Keratinocyte (primary cell): ENCODE data around the gene YIPF1.

Experiments used
- EZH2 ChIP-seq: IDR thresholded peaks from one replicate; pipeline ENCODE4 v1.6.1; 2012; ENCODE audit warnings: inconsistent platforms, mild to moderate bottlenecking, low read length, moderate library complexity
- TF ChIP-seq, protein P1 (sequence below), 3 experiments: IDR thresholded peaks in 1 of 3; conservative IDR thresholded peaks in 1 of 3; optimal IDR thresholded peaks in 1 of 3; 2 replicates in 2 of 3; 3 replicates in 1 of 3; pipeline versions ENCODE3 to v1.5.1; 2011; ENCODE audit warnings: low read length in 3 of 3, mild to moderate bottlenecking in 3 of 3, moderate library complexity in 2 of 3, control low read depth in 1 of 3, inconsistent platforms in 1 of 3; ENCODE audit not compliant: insufficient read depth in 2 of 3; ENCODE audit errors: extremely low read depth in 1 of 3

DNA sequence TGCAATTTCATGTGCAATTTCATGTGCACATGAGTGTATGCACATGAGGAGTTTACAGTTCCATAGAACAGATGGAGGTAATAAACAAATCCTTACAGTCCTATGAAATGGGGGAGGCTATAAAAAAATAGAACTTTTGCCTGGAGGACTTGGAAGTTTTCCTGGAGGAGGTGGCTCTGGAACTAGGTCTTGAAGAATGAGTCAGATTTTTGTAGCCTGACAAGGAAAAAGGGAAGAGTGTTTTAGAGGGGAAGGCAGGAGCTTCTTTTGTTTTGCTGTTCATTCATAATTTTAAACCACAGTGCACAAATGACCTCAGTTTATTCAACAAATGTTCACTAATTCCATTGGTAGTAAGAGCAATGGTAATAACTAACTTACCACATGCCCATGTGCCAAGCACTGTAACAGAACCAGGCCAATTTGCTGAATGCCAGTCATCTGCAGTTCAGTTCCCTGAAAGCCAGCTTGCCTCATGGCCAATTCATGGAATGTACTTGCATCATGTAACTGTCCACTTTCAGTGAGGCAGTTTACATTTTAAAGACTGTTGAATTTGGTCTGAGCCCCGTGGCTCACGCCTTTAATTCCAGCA is 7.1 kb upstream of the YIPF1 start:
- TF ChIP-seq, protein P1, sequence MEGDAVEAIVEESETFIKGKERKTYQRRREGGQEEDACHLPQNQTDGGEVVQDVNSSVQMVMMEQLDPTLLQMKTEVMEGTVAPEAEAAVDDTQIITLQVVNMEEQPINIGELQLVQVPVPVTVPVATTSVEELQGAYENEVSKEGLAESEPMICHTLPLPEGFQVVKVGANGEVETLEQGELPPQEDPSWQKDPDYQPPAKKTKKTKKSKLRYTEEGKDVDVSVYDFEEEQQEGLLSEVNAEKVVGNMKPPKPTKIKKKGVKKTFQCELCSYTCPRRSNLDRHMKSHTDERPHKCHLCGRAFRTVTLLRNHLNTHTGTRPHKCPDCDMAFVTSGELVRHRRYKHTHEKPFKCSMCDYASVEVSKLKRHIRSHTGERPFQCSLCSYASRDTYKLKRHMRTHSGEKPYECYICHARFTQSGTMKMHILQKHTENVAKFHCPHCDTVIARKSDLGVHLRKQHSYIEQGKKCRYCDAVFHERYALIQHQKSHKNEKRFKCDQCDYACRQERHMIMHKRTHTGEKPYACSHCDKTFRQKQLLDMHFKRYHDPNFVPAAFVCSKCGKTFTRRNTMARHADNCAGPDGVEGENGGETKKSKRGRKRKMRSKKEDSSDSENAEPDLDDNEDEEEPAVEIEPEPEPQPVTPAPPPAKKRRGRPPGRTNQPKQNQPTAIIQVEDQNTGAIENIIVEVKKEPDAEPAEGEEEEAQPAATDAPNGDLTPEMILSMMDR (optimal IDR thresholded peaks at IDR 0.05 in 1 of 3, IDR thresholded peaks at IDR 0.05 in 1 of 3, conservative IDR thresholded peaks at IDR 0.05 in 1 of 3; ENCODE audit: extremely low read depth in 1 of 3, insufficient read depth in 2 of 3, low read length in 3 of 3) = no peak
- TF ChIP-seq EZH2 = no peak
